ENCODE data around the gene OR10K1.
"Not testable (repeated sequence)": the region's sequence is repeated elsewhere in the genome, so short reads cannot be mapped to it uniquely, and the experiment has no call there.

OR10K1 gene

GRCh38 chr1:158461534-158461933 is at the start of gene OR10K1:
Gene OR10K1, plus strand, starts transcription at chr1:158461834. Its CDS starts 3,728 bp downstream, at chr1:158465562.
- no peak for DNase-seq

GRCh38 chr1:158414651-158415345 is 46.8 kb upstream of the OR10K1 start:
- no peak for DNase-seq

- no peak for DNase-seq
These were observed 44.0 kb upstream of the OR10K1 start for GRCh38 chr1:158417586-158417985.

- DNase-seq = no peak
These were observed 39.4 kb upstream of the OR10K1 start for GRCh38 chr1:158422212-158422611.

- no peak for DNase-seq
These were observed 36.6 kb upstream of the OR10K1 start for GRCh38 chr1:158425027-158425426.

- no peak for DNase-seq
These were observed 35.5 kb upstream of the OR10K1 start, which contains the start of gene OR10K2 for GRCh38 chr1:158426137-158426536. Gene OR10K2, minus strand, starts transcription at chr1:158426237. Its CDS starts 5,371 bp downstream, at chr1:158420866.

- not testable (repeated sequence) for DNase-seq
These were observed 31.5 kb upstream of the OR10K1 start for GRCh38 chr1:158430163-158430562.

- DNase-seq = no peak
These were observed 26.9 kb upstream of the OR10K1 start for GRCh38 chr1:158434741-158435140.

GRCh38 chr1:158445376-158445775 is 16.3 kb upstream of the OR10K1 start:
- no peak for DNase-seq

GRCh38 chr1:158454537-158454936 is 7.1 kb upstream of the OR10K1 start:
- no peak for DNase-seq

GRCh38 chr1:158457246-158457645 is 4.4 kb upstream of the OR10K1 start:
- DNase-seq = no peak

- DNase-seq = no peak
These were observed 3.4 kb upstream of the OR10K1 start for GRCh38 chr1:158458263-158458662.

GRCh38 chr1:158471920-158472319 is 10.3 kb downstream of the OR10K1 start, which contains the start of gene OR10R2:
Gene OR10R2, plus strand, starts transcription at chr1:158472220. Its CDS starts 106 bp downstream, at chr1:158472326.
- DNase-seq = no peak

GRCh38 chr1:158485455-158485854 is 23.8 kb downstream of the OR10K1 start:
- DNase-seq = no peak

- DNase-seq = no peak
These were observed 29.7 kb downstream of the OR10K1 start for GRCh38 chr1:158491316-158491715.

GRCh38 chr1:158493054-158493453 is 31.4 kb downstream of the OR10K1 start:
- DNase-seq = no peak

GRCh38 chr1:158494796-158495195 is 33.2 kb downstream of the OR10K1 start:
- DNase-seq = no peak

GRCh38 chr1:158496374-158496773 is 34.7 kb downstream of the OR10K1 start:
- DNase-seq = no peak

- no peak for DNase-seq
These were observed 44.8 kb downstream of the OR10K1 start for GRCh38 chr1:158506369-158506987.

GRCh38 chr1:158507511-158507910 is 45.9 kb downstream of the OR10K1 start:
- no peak for DNase-seq

- DNase-seq = peak; percentile 61
These were observed 48.0 kb downstream of the OR10K1 start for GRCh38 chr1:158509471-158510156.

GRCh38 chr1:158516966-158517365 is 55.3 kb downstream of the OR10K1 start:
- DNase-seq = no peak
